ENCODE results near the gene CERS6.
"Not testable (repeated sequence)": the region's sequence is repeated elsewhere in the genome, so short reads cannot be mapped to it uniquely, and the experiment has no call there.

DNA sequence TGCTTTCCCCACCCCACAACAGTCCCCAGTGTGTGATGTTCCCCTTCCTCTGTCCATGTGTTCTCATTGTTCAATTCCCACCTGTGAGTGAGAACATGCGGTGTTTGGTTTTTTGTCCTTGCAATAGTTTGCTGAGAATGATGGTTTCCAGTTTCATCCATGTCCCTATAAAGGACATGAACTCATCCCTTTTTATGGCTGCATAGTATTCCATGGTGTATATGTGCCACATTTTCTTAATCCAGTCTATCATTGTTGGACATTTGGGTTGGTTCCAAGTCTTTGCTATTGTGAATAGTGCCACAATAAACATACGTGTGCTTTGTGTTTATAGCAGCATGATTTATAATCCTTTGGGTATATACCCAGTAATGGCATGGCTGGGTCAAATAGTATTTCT, 335.1 kb downstream of the CERS6 start:
- TF ChIP-seq, protein P1, sequence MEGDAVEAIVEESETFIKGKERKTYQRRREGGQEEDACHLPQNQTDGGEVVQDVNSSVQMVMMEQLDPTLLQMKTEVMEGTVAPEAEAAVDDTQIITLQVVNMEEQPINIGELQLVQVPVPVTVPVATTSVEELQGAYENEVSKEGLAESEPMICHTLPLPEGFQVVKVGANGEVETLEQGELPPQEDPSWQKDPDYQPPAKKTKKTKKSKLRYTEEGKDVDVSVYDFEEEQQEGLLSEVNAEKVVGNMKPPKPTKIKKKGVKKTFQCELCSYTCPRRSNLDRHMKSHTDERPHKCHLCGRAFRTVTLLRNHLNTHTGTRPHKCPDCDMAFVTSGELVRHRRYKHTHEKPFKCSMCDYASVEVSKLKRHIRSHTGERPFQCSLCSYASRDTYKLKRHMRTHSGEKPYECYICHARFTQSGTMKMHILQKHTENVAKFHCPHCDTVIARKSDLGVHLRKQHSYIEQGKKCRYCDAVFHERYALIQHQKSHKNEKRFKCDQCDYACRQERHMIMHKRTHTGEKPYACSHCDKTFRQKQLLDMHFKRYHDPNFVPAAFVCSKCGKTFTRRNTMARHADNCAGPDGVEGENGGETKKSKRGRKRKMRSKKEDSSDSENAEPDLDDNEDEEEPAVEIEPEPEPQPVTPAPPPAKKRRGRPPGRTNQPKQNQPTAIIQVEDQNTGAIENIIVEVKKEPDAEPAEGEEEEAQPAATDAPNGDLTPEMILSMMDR (IDR thresholded peaks at IDR 0.05) = not testable (repeated sequence)
- not testable (repeated sequence) for TF ChIP-seq POLR2A (IDR thresholded peaks at IDR 0.05; ENCODE audit: low read depth); POLR2AphosphoS5 (IDR thresholded peaks at IDR 0.05); EP300 (IDR thresholded peaks at IDR 0.05)

Measured in esophagus muscularis mucosa (tissue), 4 donors.